ENCODE results near the gene CDH13. TPM values are rescaled to one million over a fixed set of nuclear protein-coding genes. Genes with fewer than 3 reads are reported as not detected.

CDH13 gene
- total RNA-seq, 2 experiments from 2014 or later: not detected

- no peak overlapping the region for H3K4me3 ChIP-seq (ENCODE audit: low read depth, low read length, poor library complexity, severe bottlenecking)
- no peak for TF ChIP-seq EZH2phosphoT487 (IDR thresholded peaks at IDR 0.05; ENCODE audit: borderline replicate concordance, low read depth, low read length)
- no peak for TF ChIP-seq CTCF (conservative IDR thresholded peaks at IDR 0.05; ENCODE audit: low read length)
- no TSS peak for BruUV-seq (replicated peaks)
These were observed 520.5 kb downstream of the CDH13 start for GRCh38 chr16:83147244-83147643.

GRCh38 chr16:83158320-83158957 lies 531.7 kb downstream of the CDH13 start:
- Histone ChIP-seq H4K20me1 (ENCODE audit: insufficient read depth, low read length) (no peaks in the 10 kb centered on the region), H2AFZ (ENCODE audit: low read length) (no peak overlapping the region), H3K9me3 (ENCODE audit: low read length) (no peaks in the 10 kb centered on the region), H3K9me2 (ENCODE audit: insufficient read depth, low read length) (no peaks in the 10 kb centered on the region), H3K36me3 (ENCODE audit: insufficient read depth, low read length) (no peaks in the 10 kb centered on the region), H3K4me3 (ENCODE audit: low read depth, low read length, poor library complexity, severe bottlenecking) (no peak overlapping the region), H3K79me2 (ENCODE audit: insufficient read depth, low read depth, low read length) (no peaks in the 10 kb centered on the region), H3K27ac (ENCODE audit: low read depth, low read length, poor library complexity, severe bottlenecking) (no peak overlapping the region), H3K4me1 (ENCODE audit: insufficient read depth, low read length, poor library complexity, severe bottlenecking) (no peaks in the 10 kb centered on the region), H3K4me2 (ENCODE audit: low read length) (no peak overlapping the region)
- intact Hi-C loops (cut with micrococcal nuclease; ENCODE audit: unreplicated experiment): no loop called here
- no peak for DNase-seq (ENCODE audit: low spot score)
- TF ChIP-seq EZH2phosphoT487 (IDR thresholded peaks at IDR 0.05; ENCODE audit: borderline replicate concordance, low read depth, low read length): no peak
- TF ChIP-seq CTCF (conservative IDR thresholded peaks at IDR 0.05; ENCODE audit: low read length): no peak
- POLR2A ChIA-PET: no interaction called here
- BruUV-seq (replicated peaks): no TSS peak
- CTCF ChIA-PET (ENCODE audit: unreplicated experiment): no interaction called here

More at GRCh38 chr16:83147244-83147643, 520.5 kb downstream of the CDH13 start:
- H3K79me2 ChIP-seq (ENCODE audit: insufficient read depth, low read depth, low read length): no peaks in the 10 kb centered on the region
- intact Hi-C loops (cut with micrococcal nuclease; ENCODE audit: unreplicated experiment): no loop called here
- DNase-seq (ENCODE audit: low spot score): no peak
- H4K20me1 ChIP-seq (ENCODE audit: insufficient read depth, low read length): no peaks in the 10 kb centered on the region
- H3K36me3 ChIP-seq (ENCODE audit: insufficient read depth, low read length): no peaks in the 10 kb centered on the region
- no peak overlapping the region for H3K27ac ChIP-seq (ENCODE audit: low read depth, low read length, poor library complexity, severe bottlenecking)
- no peaks in the 10 kb centered on the region for H3K9me3 ChIP-seq (ENCODE audit: low read length)
- no peak overlapping the region for H3K4me2 ChIP-seq (ENCODE audit: low read length)
- H3K4me1 ChIP-seq (ENCODE audit: insufficient read depth, low read length, poor library complexity, severe bottlenecking): no peaks in the 10 kb centered on the region
- POLR2A ChIA-PET: no interaction called here
- CTCF ChIA-PET (ENCODE audit: unreplicated experiment): no interaction called here
- H3K9me2 ChIP-seq (ENCODE audit: insufficient read depth, low read length): no peaks in the 10 kb centered on the region
- H2AFZ ChIP-seq (ENCODE audit: low read length): no peak overlapping the region

GRCh38 chr16:83159049-83159448 lies 532.3 kb downstream of the CDH13 start:
- Histone ChIP-seq H3K4me3 (ENCODE audit: low read depth, low read length, poor library complexity, severe bottlenecking) (no peak overlapping the region), H3K27ac (ENCODE audit: low read depth, low read length, poor library complexity, severe bottlenecking) (no peak overlapping the region), H3K9me2 (ENCODE audit: insufficient read depth, low read length) (no peaks in the 10 kb centered on the region), H2AFZ (ENCODE audit: low read length) (no peak overlapping the region), H3K9me3 (ENCODE audit: low read length) (no peaks in the 10 kb centered on the region), H3K4me2 (ENCODE audit: low read length) (no peak overlapping the region), H4K20me1 (ENCODE audit: insufficient read depth, low read length) (no peaks in the 10 kb centered on the region), H3K36me3 (ENCODE audit: insufficient read depth, low read length) (no peaks in the 10 kb centered on the region), H3K4me1 (ENCODE audit: insufficient read depth, low read length, poor library complexity, severe bottlenecking) (no peaks in the 10 kb centered on the region), H3K79me2 (ENCODE audit: insufficient read depth, low read depth, low read length) (no peaks in the 10 kb centered on the region)
- POLR2A ChIA-PET: interaction anchor here (0.5 to 0.7 kb wide), 2 partner anchors 28 to 56 kb away, joined by 3 read pairs; no protein-coding TSS in a partner anchor
- BruUV-seq (replicated peaks): no TSS peak
- CTCF ChIA-PET (ENCODE audit: unreplicated experiment): no interaction called here
- TF ChIP-seq CTCF (conservative IDR thresholded peaks at IDR 0.05; ENCODE audit: low read length) (no peak), EZH2phosphoT487 (IDR thresholded peaks at IDR 0.05; ENCODE audit: borderline replicate concordance, low read depth, low read length) (no peak)
- intact Hi-C loops (cut with micrococcal nuclease; ENCODE audit: unreplicated experiment): no loop called here
- no peak for DNase-seq (ENCODE audit: low spot score)

Data from OCI-LY7 (cell line).